GM12878 (cell line): ENCODE results near the gene LSAMP. TPM values are rescaled to one million over a fixed set of nuclear protein-coding genes. Genes with fewer than 3 reads are reported as not detected.
A peak's percentile ranks its signal among the peaks of the same experiment; 100 is the strongest.

Source experiments
- ATAC-seq: fragments of 200-7000 bp; cut with Tn5 transposase; 3 replicates; pipeline ENCODE4 v1.9.1; 2020; ENCODE audit warnings: mild to moderate bottlenecking, moderate library complexity
- BruUV-seq: library from RNA; stranded (reverse); fragments of 400-500 nt; replicated peaks from 2 replicates; lab custom pipeline; 2021; lab: Mats Ljungman, UMichigan
- CTCF ChIA-PET: fragments of 300-600 bp; sonication (Branson Sonifier 250); formaldehyde crosslinking; extraction: SDS; loops from one replicate; lab custom pipeline; 2021; ENCODE audit warnings: inconsistent platforms; lab: Yijun Ruan, JAX
- POLR2A ChIA-PET: fragments of 350-600 bp; formaldehyde crosslinking; extraction: SDS; loops from one replicate; lab custom pipeline; 2021; ENCODE audit warnings: inconsistent platforms; lab: Charles Lee
- RAD21 ChIA-PET: fragments of 300-600 bp; sonication (Branson Sonifier 250); formaldehyde crosslinking; loops from one replicate; lab custom pipeline; 2023; ENCODE audit warnings: antibody characterized with exemption; ENCODE audit not compliant: unreplicated experiment; lab: Charles Lee
- SMC1A ChIA-PET: fragments of 300-600 bp; sonication (Branson Sonifier 250); formaldehyde crosslinking; loops from one replicate; lab custom pipeline; 2023; ENCODE audit not compliant: unreplicated experiment, uncharacterized antibody; lab: Charles Lee
- DNase-seq: peaks from one replicate; pipeline ENCODE4 v3.0.0-alpha.2; 2011; ENCODE audit warnings: low read depth, low spot score
- FAIRE-seq: peaks from 3 replicates; lab custom pipeline; 2011; peaks lifted over from hg19 to GRCh38; lab: Jason Lieb, UNC
- H2AFZ ChIP-seq: 2 replicates; pipeline ENCODE4 v1.6.0; 2011; ENCODE audit warnings: low read depth, low read length, control low read depth; ENCODE audit not compliant: control insufficient read depth
- H3K27ac ChIP-seq: 2 replicates; pipeline ENCODE4 v1.5.1; 2011; ENCODE audit warnings: control low read depth; ENCODE audit not compliant: control insufficient read depth, insufficient read depth
- H3K27me3 ChIP-seq, 2 experiments: replicated peaks in 1 of 2; 2 replicates each; pipeline versions ENCODE4 v1.6.0 to v1.6.1; 2011; ENCODE audit warnings: low read length in 1 of 2; ENCODE audit not compliant: control insufficient read depth in 2 of 2, insufficient read depth in 2 of 2
- H3K36me3 ChIP-seq, 2 experiments: 2 replicates each; pipeline ENCODE4 v1.5.1; 2011; ENCODE audit warnings: low read length in 1 of 2; ENCODE audit not compliant: control insufficient read depth in 2 of 2, insufficient read depth in 2 of 2
- H3K4me1 ChIP-seq: 2 replicates; pipeline ENCODE4 v1.6.1; 2011; ENCODE audit warnings: mild to moderate bottlenecking, low read length, moderate library complexity, mixed read lengths; ENCODE audit not compliant: control insufficient read depth, insufficient read depth
- H3K4me2 ChIP-seq: 2 replicates; pipeline ENCODE4 v1.6.0; 2011; ENCODE audit warnings: control low read depth; ENCODE audit not compliant: control insufficient read depth, insufficient read depth
- H3K4me3 ChIP-seq: fragments of 200-600 bp; sonication (generic); 2 replicates; pipeline ENCODE4 v1.5.1; 2016
- H3K79me2 ChIP-seq: 2 replicates; pipeline ENCODE4 v1.6.0; 2011; ENCODE audit warnings: low read length; ENCODE audit not compliant: control insufficient read depth, insufficient read depth
- H3K9ac ChIP-seq: 2 replicates; pipeline ENCODE4 v1.8.0; 2011; ENCODE audit warnings: low read length, control low read depth, mixed read lengths; ENCODE audit not compliant: control insufficient read depth, insufficient read depth
- H3K9me3 ChIP-seq: replicated peaks from 3 replicates; pipeline ENCODE4 v1.5.1; 2011; ENCODE audit warnings: mild to moderate bottlenecking, low read length; ENCODE audit not compliant: control insufficient read depth, insufficient read depth
- H4K20me1 ChIP-seq: 2 replicates; pipeline ENCODE4 v1.6.0; 2011; ENCODE audit not compliant: control insufficient read depth, insufficient read depth
- E2F8 ChIP-seq: fragments of 450-650 bp; IDR thresholded peaks from 2 replicates; pipeline ENCODE4 v1.6.1; 2018; ENCODE audit warnings: mild to moderate bottlenecking, low read depth, moderate library complexity; ENCODE audit not compliant: partially characterized antibody
- EGR1 ChIP-seq, 2 experiments: IDR thresholded peaks; 1 replicate in 1 of 2; 2 replicates in 1 of 2; pipeline ENCODE4 v1.6.1; 2011 to 2012; ENCODE audit warnings: low read depth in 2 of 2, low read length in 2 of 2, borderline replicate concordance in 1 of 2, mild to moderate bottlenecking in 1 of 2, moderate library complexity in 1 of 2
- HDAC6 ChIP-seq: fragments of 200-600 bp; sonication (generic); IDR thresholded peaks from one replicate; pipeline ENCODE4 v1.8.0; 2017; ENCODE audit warnings: antibody characterized with exemption; ENCODE audit not compliant: unreplicated experiment
- HDGF ChIP-seq: fragments of 450-650 bp; IDR thresholded peaks from 2 replicates; pipeline ENCODE4 v1.6.1; 2016; ENCODE audit warnings: antibody characterized with exemption
- IRF4 ChIP-seq: IDR thresholded peaks from 2 replicates; pipeline ENCODE4 v1.6.1; 2011; ENCODE audit warnings: low read depth, low read length
- JUNB ChIP-seq: IDR thresholded peaks from 2 replicates; pipeline ENCODE4 v1.6.1; 2016; ENCODE audit warnings: antibody characterized with exemption, mild to moderate bottlenecking
- JUND ChIP-seq: IDR thresholded peaks from 2 replicates; pipeline ENCODE4 v1.6.1; 2012; ENCODE audit warnings: low read depth, mild to moderate bottlenecking, low read length, improper control_type of control experiment, moderate library complexity
- MXI1 ChIP-seq: fragments of 150-350 bp; IDR thresholded peaks from 2 replicates; pipeline ENCODE4 v1.6.1; 2011; ENCODE audit warnings: low read depth, mild to moderate bottlenecking, inconsistent platforms, low read length, improper control_type of control experiment
- NFIC ChIP-seq: IDR thresholded peaks from 2 replicates; pipeline ENCODE4 v1.6.1; 2012; ENCODE audit warnings: low read depth, mild to moderate bottlenecking, inconsistent platforms, low read length, moderate library complexity
- NFYB ChIP-seq: IDR thresholded peaks from 2 replicates; pipeline ENCODE4 v1.6.1; 2011; ENCODE audit warnings: low read depth, mild to moderate bottlenecking, low read length, improper control_type of control experiment, moderate library complexity; ENCODE audit not compliant: insufficient read depth
- PAX5 ChIP-seq: IDR thresholded peaks from 2 replicates; pipeline ENCODE4 v1.6.1; 2011; ENCODE audit warnings: low read depth, low read length, borderline replicate concordance
- RAD51 ChIP-seq: fragments of 450-650 bp; IDR thresholded peaks from 2 replicates; pipeline ENCODE4 v1.6.1; 2016; ENCODE audit warnings: moderate library complexity, mild to moderate bottlenecking, inconsistent platforms
- SIX5 ChIP-seq: IDR thresholded peaks from 2 replicates; pipeline ENCODE4 v1.6.1; 2011; ENCODE audit warnings: mild to moderate bottlenecking, low read depth, low read length, moderate library complexity; ENCODE audit not compliant: severe bottlenecking
- SP1 ChIP-seq: IDR thresholded peaks from one replicate; pipeline ENCODE4 v1.6.1; 2011; ENCODE audit warnings: low read depth, low read length
- SRF ChIP-seq, 2 experiments: IDR thresholded peaks; 2 replicates each; pipeline ENCODE4 v1.6.1; 2011; ENCODE audit warnings: low read depth in 2 of 2, low read length in 2 of 2, mild to moderate bottlenecking in 1 of 2, moderate library complexity in 1 of 2
- SUPT20H ChIP-seq: IDR thresholded peaks from 2 replicates; pipeline ENCODE4 v1.6.1; 2011; ENCODE audit warnings: low read depth, mild to moderate bottlenecking, low read length, moderate library complexity, borderline replicate concordance; ENCODE audit not compliant: control insufficient read depth
- TAF1 ChIP-seq: IDR thresholded peaks from 2 replicates; pipeline ENCODE4 v1.6.1; 2011; ENCODE audit warnings: mild to moderate bottlenecking, low read depth, low read length, borderline replicate concordance
- TARDBP ChIP-seq: IDR thresholded peaks from 2 replicates; pipeline ENCODE4 v1.6.1; 2016; ENCODE audit warnings: borderline replicate concordance
- TCF7 ChIP-seq: IDR thresholded peaks from 2 replicates; pipeline ENCODE4 v1.6.1; 2014; ENCODE audit warnings: antibody characterized with exemption, borderline replicate concordance
- ZNF217 ChIP-seq: fragments of 450-650 bp; IDR thresholded peaks from 2 replicates; pipeline ENCODE4 v1.6.1; 2017; ENCODE audit warnings: antibody characterized with exemption, mild to moderate bottlenecking
- WGBS: methylation state at CpG from one replicate; pipeline ENCODE4 v1.1.6; 2016; ENCODE audit warnings: low lambda C conversion rate; ENCODE audit not compliant: insufficient replicate concordance, insufficient coverage; ENCODE audit errors: missing lambda C conversion rate; 5-methylcytosine and 5-hydroxymethylcytosine counted together
- in situ Hi-C: fragments of 300-500 bp; cut with MboI; formaldehyde crosslinking; loops from 9 replicates; pipeline ENCODE4 v1.14.3; 2018; ENCODE audit warnings: mixed read lengths
- intact Hi-C: fragments of 100-400 bp; cut with micrococcal nuclease; formaldehyde crosslinking; loops from one replicate; pipeline ENCODE4 v1.14.2; 2022; ENCODE audit not compliant: unreplicated experiment
- polyA plus RNA-seq, 11 experiments: library from polyadenylated mRNA; depleted of rRNA in 4 of 11; unstranded in 6 of 11; stranded (reverse) in 5 of 11; fragments of >200 nt; fragmentation: Nextera tagmentation in 4 of 11; fragmentation: Illumina TruSeq in 1 of 11; extraction: Ambion mirVana in 4 of 11; extraction: Trizol in 1 of 11; gene quantifications; 1 replicate in 1 of 11; 2 replicates in 10 of 11; pipeline versions ENCODE4 v1.2.1 to v1.2.3, GENCODE V29; 2011 to 2016; ENCODE audit warnings: inconsistent platforms in 2 of 11, missing spikeins in 2 of 11, low read depth in 1 of 11
- total RNA-seq, 4 experiments: library from RNA; depleted of rRNA in 3 of 4; stranded (reverse); fragments of >200 nt in 3 of 4; fragmentation: Illumina TruSeq in 1 of 4; extraction: Trizol in 1 of 4; gene quantifications; 2 replicates each; pipeline versions ENCODE4 v1.2.1 to v1.2.3, GENCODE V29; 2013 to 2021
- TF ChIP-seq, protein P1 (sequence below): fragments of 450-650 bp; IDR thresholded peaks from 2 replicates; pipeline ENCODE4 v1.6.1; 2016; ENCODE audit warnings: mild to moderate bottlenecking

LSAMP gene
- total and polyA plus RNA-seq, 10 of the 15 experiments (the other 5 are each of a cell fraction or from before 2014, with no cell fraction given): 2.0 to 12.7 (median 6.5) TPM

- no peak for TF ChIP-seq E2F8
- no peak for TF ChIP-seq RAD51
- TF ChIP-seq NFIC: no peak
- no peak for TF ChIP-seq SP1
- no peak for TF ChIP-seq TARDBP
- no peak for TF ChIP-seq JUNB
- TF ChIP-seq PAX5: no peak
These were observed 178.2 kb downstream of the LSAMP start (continued) for GRCh38 chr3:116267116-116267515.

DNA sequence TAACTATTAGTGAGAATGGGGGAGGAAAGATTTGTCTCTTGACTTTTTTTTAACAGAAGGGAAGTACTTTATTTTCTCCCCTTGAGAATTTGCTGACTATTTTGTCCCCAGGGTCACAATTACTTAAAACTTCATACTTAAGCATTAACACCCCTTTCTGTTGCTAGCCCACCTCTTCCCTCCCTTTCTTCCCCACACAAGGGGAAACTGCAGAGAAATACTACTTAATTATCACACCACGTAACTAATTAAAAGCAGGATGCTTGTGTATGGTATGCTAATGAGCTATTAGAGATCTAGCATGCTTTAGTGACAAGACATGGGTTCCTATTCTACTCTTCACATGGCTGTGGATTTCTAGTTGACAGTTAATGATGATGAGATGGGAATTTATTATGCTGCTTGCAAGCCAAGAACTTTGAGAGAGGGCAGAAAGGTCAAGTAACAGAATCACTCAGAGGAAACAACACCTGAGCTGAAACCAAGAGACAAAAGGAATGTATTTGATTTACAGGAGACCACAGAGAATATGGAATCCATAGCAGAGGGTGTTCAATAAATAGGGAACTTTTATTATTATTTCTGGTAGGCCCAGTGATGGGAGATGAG is 179.2 kb downstream of the LSAMP start:
- Histone ChIP-seq H3K27me3 (no peaks in the 10 kb centered on the region), H2AFZ (no peak overlapping the region), H3K36me3 (no peaks in the 10 kb centered on the region), H3K4me1 (no peaks in the 10 kb centered on the region), H3K79me2 (no peaks in the 10 kb centered on the region), H3K27ac (no peak overlapping the region), H3K4me3 (no peak overlapping the region), H3K9me3 (no peaks in the 10 kb centered on the region), H4K20me1 (no peaks in the 10 kb centered on the region), H3K4me2 (no peak overlapping the region), H3K9ac (no peak overlapping the region)
- ChIA-PET RAD21 (interaction anchor here (0.7 to 2.9 kb wide), 8 partner anchors 12 to 77 kb away, joined by 3 to 11 read pairs (median 4); no protein-coding TSS in a partner anchor), CTCF (no interaction called here), SMC1A (interaction anchor here (0.7 to 4.8 kb wide), 13 partner anchors 11 to 124 kb away, joined by 3 to 35 read pairs (median 3); no protein-coding TSS in a partner anchor), POLR2A (interaction anchor here (0.9 to 2.5 kb wide), 3 partner anchors 12 to 72 kb away, joined by 3 to 8 read pairs (median 3); no protein-coding TSS in a partner anchor)
- FAIRE-seq (no peak), DNase-seq (peak; percentile 28), ATAC-seq (peak; percentile 73)
- BruUV-seq: no TSS peak
- intact Hi-C loops (loop anchor here (5.0 kb wide), 1 partner anchor 76 kb away; no protein-coding TSS in a partner anchor), in situ Hi-C loops (no loop called here)
- WGBS: 27% methylated on average over 1 of the region's 1 CpG
- no peak for TF ChIP-seq HDGF
- no peak for TF ChIP-seq HDAC6
- no peak for TF ChIP-seq NFYB
- TF ChIP-seq SIX5: no peak
- TF ChIP-seq JUND: no peak; the same call in 1 of the 2 replicates
- TF ChIP-seq SRF (IDR thresholded peaks at IDR 0.05; ENCODE audit: low read depth in 2 of 2, low read length in 2 of 2): no peak
- no peak for TF ChIP-seq IRF4
- TF ChIP-seq TCF7: no peak
- TF ChIP-seq TAF1: no peak
- no peak for TF ChIP-seq MXI1
- no peak for TF ChIP-seq SUPT20H
- TF ChIP-seq EGR1 (IDR thresholded peaks at IDR 0.05; ENCODE audit: borderline replicate concordance in 1 of 2, low read depth in 2 of 2, low read length in 2 of 2): no peak
- TF ChIP-seq ZNF217: no peak
- TF ChIP-seq, protein P1, sequence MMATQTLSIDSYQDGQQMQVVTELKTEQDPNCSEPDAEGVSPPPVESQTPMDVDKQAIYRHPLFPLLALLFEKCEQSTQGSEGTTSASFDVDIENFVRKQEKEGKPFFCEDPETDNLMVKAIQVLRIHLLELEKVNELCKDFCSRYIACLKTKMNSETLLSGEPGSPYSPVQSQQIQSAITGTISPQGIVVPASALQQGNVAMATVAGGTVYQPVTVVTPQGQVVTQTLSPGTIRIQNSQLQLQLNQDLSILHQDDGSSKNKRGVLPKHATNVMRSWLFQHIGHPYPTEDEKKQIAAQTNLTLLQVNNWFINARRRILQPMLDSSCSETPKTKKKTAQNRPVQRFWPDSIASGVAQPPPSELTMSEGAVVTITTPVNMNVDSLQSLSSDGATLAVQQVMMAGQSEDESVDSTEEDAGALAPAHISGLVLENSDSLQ: peak; percentile 55; the same call in 1 of the 2 replicates
